Endothelial cell of umbilical vein (primary cell): ENCODE data around the gene ANKFN1. TPM values are rescaled to one million over a fixed set of nuclear protein-coding genes. Genes with fewer than 3 reads are reported as not detected.

Source experiments
- BruUV-seq: library from RNA; stranded (reverse); fragments of 400-500 nt; replicated peaks from 2 replicates; lab custom pipeline; 2021; lab: Mats Ljungman, UMichigan
- CTCF ChIA-PET: fragments of 300-600, 350-600 bp; sonication (Branson Sonifier 250); formaldehyde crosslinking; loops from one replicate; lab custom pipeline; 2021; ENCODE audit warnings: antibody characterized with exemption, inconsistent platforms; lab: Charles Lee
- POLR2A ChIA-PET: fragments of 300-600, 350-600 bp; sonication (Branson Sonifier 250); formaldehyde crosslinking; loops from one replicate; lab custom pipeline; 2021; ENCODE audit warnings: antibody characterized with exemption, inconsistent platforms; lab: Charles Lee
- DNase-seq: peaks from one replicate; pipeline ENCODE4 v3.0.0-alpha.2; 2011; ENCODE audit warnings: low read depth, low spot score
- FAIRE-seq: peaks from 2 replicates; lab custom pipeline; 2011; peaks lifted over from hg19 to GRCh38; lab: Jason Lieb, UNC
- H2AFZ ChIP-seq: 2 replicates; pipeline ENCODE4 v1.6.0; 2012; ENCODE audit warnings: low read depth, low read length, control low read depth, inconsistent platforms
- H3K27ac ChIP-seq: 2 replicates; pipeline ENCODE4 v1.5.1; 2011; ENCODE audit warnings: low read depth, mild to moderate bottlenecking, control low read depth, low read length, moderate library complexity; ENCODE audit not compliant: insufficient read depth
- H3K27me3 ChIP-seq, 2 experiments: 2 replicates each; pipeline versions ENCODE4 v1.6.0 to v1.6.1; 2011; ENCODE audit warnings: low read length in 2 of 2, mixed read lengths in 1 of 2; ENCODE audit not compliant: control insufficient read depth in 2 of 2, insufficient read depth in 2 of 2
- H3K36me3 ChIP-seq, 2 experiments: 2 replicates in 1 of 2; 3 replicates in 1 of 2; pipeline ENCODE4 v1.5.1; 2011; ENCODE audit warnings: low read length in 2 of 2, mild to moderate bottlenecking in 1 of 2, moderate library complexity in 1 of 2; ENCODE audit not compliant: control insufficient read depth in 2 of 2, insufficient read depth in 2 of 2; ENCODE audit errors: extremely low read depth in 1 of 2
- H3K4me1 ChIP-seq: 3 replicates; pipeline ENCODE4 v1.5.1; 2011; ENCODE audit warnings: mild to moderate bottlenecking, low read length; ENCODE audit not compliant: control insufficient read depth, insufficient read depth; ENCODE audit errors: extremely low read depth
- H3K4me2 ChIP-seq: 2 replicates; pipeline ENCODE4 v1.6.1; 2011; ENCODE audit warnings: low read length, control low read depth, mixed read lengths; ENCODE audit not compliant: insufficient read depth
- H3K4me3 ChIP-seq, 3 experiments: fragments of 200-600 bp in 1 of 3; sonication (generic), shearing (Covaris generic) in 1 of 3; replicated peaks in 1 of 3; 2 replicates each; pipeline ENCODE4 v1.5.1; 2011 to 2016; ENCODE audit warnings: control low read depth in 3 of 3, low read length in 3 of 3, mild to moderate bottlenecking in 2 of 3, inconsistent platforms in 1 of 3, low read depth in 1 of 3, moderate library complexity in 1 of 3; ENCODE audit not compliant: insufficient read depth in 1 of 3
- H3K79me2 ChIP-seq: 2 replicates; pipeline ENCODE4 v1.6.0; 2012; ENCODE audit warnings: low read length, inconsistent platforms; ENCODE audit not compliant: control insufficient read depth, insufficient read depth
- H3K9ac ChIP-seq: replicated peaks from 2 replicates; pipeline ENCODE3; 2011; ENCODE audit warnings: low read length, control low read depth; ENCODE audit not compliant: insufficient read depth; ENCODE audit errors: extremely low read depth
- H3K9me1 ChIP-seq: replicated peaks from 3 replicates; pipeline ENCODE4 v1.6.0; 2011; ENCODE audit warnings: mild to moderate bottlenecking, low read length; ENCODE audit not compliant: control insufficient read depth, insufficient read depth; ENCODE audit errors: extremely low read depth
- H3K9me3 ChIP-seq: replicated peaks from 2 replicates; pipeline ENCODE4 v1.5.1; 2012; ENCODE audit warnings: low read length, inconsistent platforms; ENCODE audit not compliant: control insufficient read depth, insufficient read depth
- H4K20me1 ChIP-seq: replicated peaks from 2 replicates; pipeline ENCODE3; 2011; ENCODE audit warnings: mild to moderate bottlenecking, low read length; ENCODE audit not compliant: control insufficient read depth, insufficient read depth; ENCODE audit errors: extremely low read depth
- CTCF ChIP-seq, 2 donors: IDR thresholded peaks; 1 replicate in 1 of 2; 2 replicates in 1 of 2; pipeline ENCODE4 v1.5.1; 2011; ENCODE audit warnings: low read length in 2 of 2, mild to moderate bottlenecking in 2 of 2, moderate library complexity in 2 of 2, control low read depth in 1 of 2, inconsistent platforms in 1 of 2, low read depth in 1 of 2; ENCODE audit not compliant: insufficient read depth in 1 of 2; ENCODE audit errors: extremely low read depth in 1 of 2
- EZH2 ChIP-seq: IDR thresholded peaks from 2 replicates; pipeline ENCODE4 v1.6.1; 2012; ENCODE audit warnings: borderline replicate concordance, low read depth, mild to moderate bottlenecking, moderate library complexity, low read length, inconsistent platforms; ENCODE audit not compliant: severe bottlenecking
- FOS ChIP-seq: IDR thresholded peaks from 2 replicates; pipeline ENCODE4 v1.6.1; 2011; ENCODE audit warnings: mild to moderate bottlenecking, low read length, moderate library complexity, borderline replicate concordance; ENCODE audit not compliant: insufficient read depth
- GATA2 ChIP-seq: IDR thresholded peaks from 2 replicates; pipeline ENCODE4 v1.7.0; 2011; ENCODE audit warnings: low read depth, mild to moderate bottlenecking, moderate library complexity, mixed read lengths, low read length; ENCODE audit not compliant: insufficient read length, insufficient read depth
- JUN ChIP-seq: IDR thresholded peaks from 2 replicates; pipeline ENCODE4 v1.6.1; 2011; ENCODE audit warnings: borderline replicate concordance, low read depth; ENCODE audit not compliant: insufficient read length, insufficient read depth
- MAX ChIP-seq: IDR thresholded peaks from 2 replicates; pipeline ENCODE4 v1.6.1; 2011; ENCODE audit not compliant: insufficient read depth, insufficient read length
- MYC ChIP-seq: IDR thresholded peaks from one replicate; pipeline ENCODE4 v1.6.1; 2011; ENCODE audit warnings: mild to moderate bottlenecking, low read depth, low read length
- POLR2A ChIP-seq: IDR thresholded peaks from 2 replicates; pipeline ENCODE4 v1.6.1; 2012; ENCODE audit warnings: low read depth, mild to moderate bottlenecking, control low read depth, low read length
- POLR2AphosphoS5 ChIP-seq: IDR thresholded peaks from 2 replicates; pipeline ENCODE4 v1.6.1; 2012; ENCODE audit warnings: low read depth, mild to moderate bottlenecking, control low read depth, low read length, moderate library complexity; ENCODE audit not compliant: insufficient read depth
- dilution Hi-C: fragments of 300-500 bp; cut with MboI; formaldehyde crosslinking; loops from one replicate; pipeline ENCODE4 v1.15.0; 2019; ENCODE audit warnings: low sequenced_read_pairs; ENCODE audit not compliant: extremely low pct_ligation_motif_present
- intact Hi-C: fragments of 100-400 bp; cut with micrococcal nuclease; formaldehyde crosslinking; loops from one replicate; pipeline ENCODE4 v1.10.0; 2022
- polyA plus RNA-seq, 4 experiments: library from polyadenylated mRNA; depleted of rRNA in 3 of 4; stranded (reverse) in 3 of 4; unstranded in 1 of 4; fragments of >200 nt; gene quantifications; 2 replicates each; pipeline versions ENCODE4 v1.2.1 to v1.2.3, GENCODE V29; 2011 to 2012; ENCODE audit warnings: missing spikeins in 1 of 4
- total RNA-seq: library from RNA; stranded (reverse); gene quantifications from 2 replicates; pipeline ENCODE4 v1.2.3, GENCODE V29; 2021

Gene ANKFN1
- total and polyA plus RNA-seq, 2 donors (not counting 3 experiments of a cell fraction or from before 2014, with no cell fraction given): 0.15 TPM; not detected in 1

- ChIA-PET POLR2A (no interaction called here), CTCF (no interaction called here)
- Histone ChIP-seq H3K9ac (no peak overlapping the region), H3K27me3 (no peaks in the 10 kb centered on the region), H3K4me2 (no peak overlapping the region), H3K79me2 (no peaks in the 10 kb centered on the region), H3K4me1 (no peaks in the 10 kb centered on the region), H3K9me1 (no peaks in the 10 kb centered on the region), H4K20me1 (no peaks in the 10 kb centered on the region), H2AFZ (no peak overlapping the region), H3K27ac (no peak overlapping the region), H3K36me3 (no peaks in the 10 kb centered on the region), H3K9me3 (no peaks in the 10 kb centered on the region), H3K4me3 (no peak overlapping the region)
- dilution Hi-C loops: no loop called here
- intact Hi-C loops: no loop called here
- no TSS peak for BruUV-seq
- TF ChIP-seq JUN: no peak
- no peak for TF ChIP-seq CTCF (IDR thresholded peaks at IDR 0.05; ENCODE audit: extremely low read depth in 1 of 2, insufficient read depth in 1 of 2, low read depth in 1 of 2, low read length in 2 of 2)
- no peak for TF ChIP-seq POLR2AphosphoS5
- TF ChIP-seq MAX: no peak
- TF ChIP-seq GATA2: no peak
- no peak for TF ChIP-seq EZH2
- no peak for TF ChIP-seq MYC
- no peak for TF ChIP-seq FOS
- no peak for TF ChIP-seq POLR2A
- no peak for DNase-seq
- no peak for FAIRE-seq
These were observed 391.8 kb downstream of the ANKFN1 start for GRCh38 chr17:56545106-56545505.
